Skeletal muscle satellite cell (primary cell): ENCODE data around the gene PSMB1.

Experiments used
- H3K27me3 ChIP-seq: 2 replicates; pipeline ENCODE4 v1.7.0; 2013; ENCODE audit warnings: low read length; ENCODE audit not compliant: control insufficient read depth, insufficient read depth
- H3K36me3 ChIP-seq: 2 replicates; pipeline ENCODE4 v1.7.0; 2013; ENCODE audit warnings: mild to moderate bottlenecking, control low read depth, low read length; ENCODE audit not compliant: insufficient read depth
- H3K4me1 ChIP-seq: 2 replicates; pipeline ENCODE4 v1.7.0; 2013; ENCODE audit warnings: low read length; ENCODE audit not compliant: control insufficient read depth, insufficient read depth
- H3K4me2 ChIP-seq: 2 replicates; pipeline ENCODE4 v1.7.0; 2013; ENCODE audit warnings: mild to moderate bottlenecking, low read length
- H3K4me3 ChIP-seq: 2 replicates; pipeline ENCODE4 v1.7.0; 2013; ENCODE audit warnings: low read length
- H3K9ac ChIP-seq: 2 replicates; pipeline ENCODE4 v1.7.0; 2013; ENCODE audit warnings: mild to moderate bottlenecking, low read depth, low read length, moderate library complexity
- H3K9me3 ChIP-seq: replicated peaks from 2 replicates; pipeline ENCODE4 v1.7.0; 2013; ENCODE audit warnings: mild to moderate bottlenecking, control low read depth, low read length

Gene PSMB1

DNA sequence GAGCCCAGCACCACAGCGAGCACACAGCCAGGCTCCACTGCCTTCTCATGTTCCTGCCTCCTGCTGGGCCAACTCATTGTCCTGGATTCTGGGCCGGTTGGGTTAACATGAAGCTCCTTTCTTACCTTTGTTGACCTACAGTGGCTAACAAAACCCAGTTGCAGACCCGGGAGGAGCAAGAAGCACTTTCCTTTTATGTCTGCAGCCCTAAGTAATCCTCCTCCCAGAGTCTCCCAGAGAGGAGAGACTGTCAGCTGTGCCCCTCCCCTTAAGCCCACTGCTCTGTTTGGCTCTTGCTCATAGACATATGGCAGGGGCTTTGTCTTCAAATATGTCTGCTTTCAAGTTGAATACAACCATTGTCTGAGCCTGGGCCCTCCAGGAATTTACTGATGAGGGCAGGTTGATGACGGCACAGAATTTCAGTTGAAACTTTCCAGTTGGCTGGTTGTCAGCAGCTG is 55.2 kb downstream of the PSMB1 start:
- H3K9ac ChIP-seq, result no peak overlapping the region
- H3K36me3 ChIP-seq, result no peaks in the 10 kb centered on the region
- no peaks in the 10 kb centered on the region for H3K9me3 ChIP-seq
- H3K27me3 ChIP-seq, result no peaks in the 10 kb centered on the region
- no peak overlapping the region for H3K4me2 ChIP-seq
- peaks cover 4% of the 10 kb centered on the region for H3K4me1 ChIP-seq
- no peak overlapping the region for H3K4me3 ChIP-seq

DNA sequence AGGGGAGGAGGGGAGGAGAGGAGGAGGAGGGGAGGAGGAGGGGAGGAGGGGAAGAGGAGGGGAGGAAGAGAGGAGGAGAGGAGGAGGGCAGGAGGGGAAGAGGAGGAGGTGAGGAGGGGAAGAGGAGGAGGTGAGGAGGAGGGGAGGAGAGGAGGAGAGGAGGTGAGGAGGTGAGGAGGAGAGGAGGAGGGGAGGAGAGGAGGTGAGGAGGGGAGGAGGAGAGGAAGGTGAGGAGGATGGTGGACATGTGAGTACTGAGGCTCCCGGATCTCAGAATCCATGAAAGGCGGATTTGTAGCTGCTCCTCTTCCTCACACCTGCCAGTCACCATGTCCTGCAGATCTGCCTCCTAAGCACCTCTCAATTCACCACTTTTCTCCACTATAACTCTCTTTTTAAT is 59.8 kb downstream of the PSMB1 start:
- peaks cover 4% of the 10 kb centered on the region for H3K4me1 ChIP-seq
- H3K4me2 ChIP-seq, result no peak overlapping the region
- no peak overlapping the region for H3K9ac ChIP-seq
- no peaks in the 10 kb centered on the region for H3K27me3 ChIP-seq
- H3K36me3 ChIP-seq, result no peaks in the 10 kb centered on the region
- no peaks in the 10 kb centered on the region for H3K9me3 ChIP-seq
- no peak overlapping the region for H3K4me3 ChIP-seq

DNA sequence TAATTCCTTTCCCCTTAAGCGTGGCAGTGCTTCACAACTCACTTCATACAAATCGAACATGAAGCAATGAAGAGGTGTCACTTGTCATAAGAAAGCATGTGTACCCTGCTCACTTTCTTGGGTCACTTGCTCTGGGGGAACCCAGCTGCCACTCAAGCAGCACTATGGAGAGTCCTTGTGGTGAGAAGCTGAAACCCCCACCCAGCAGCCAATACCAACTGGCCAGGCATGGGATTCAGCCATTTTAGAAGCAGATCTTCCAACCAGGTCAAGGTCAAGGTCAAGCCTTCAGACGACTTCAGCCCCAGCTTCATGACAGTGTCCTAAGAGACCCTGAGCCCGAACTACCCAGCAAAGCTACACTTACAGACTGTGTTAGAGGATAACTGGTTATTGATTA is 62.8 kb downstream of the PSMB1 start:
- Histone ChIP-seq H3K9ac (no peak overlapping the region), H3K9me3 (no peaks in the 10 kb centered on the region), H3K4me1 (no peaks in the 10 kb centered on the region), H3K4me2 (no peak overlapping the region), H3K4me3 (no peak overlapping the region), H3K27me3 (no peaks in the 10 kb centered on the region), H3K36me3 (no peaks in the 10 kb centered on the region)

DNA sequence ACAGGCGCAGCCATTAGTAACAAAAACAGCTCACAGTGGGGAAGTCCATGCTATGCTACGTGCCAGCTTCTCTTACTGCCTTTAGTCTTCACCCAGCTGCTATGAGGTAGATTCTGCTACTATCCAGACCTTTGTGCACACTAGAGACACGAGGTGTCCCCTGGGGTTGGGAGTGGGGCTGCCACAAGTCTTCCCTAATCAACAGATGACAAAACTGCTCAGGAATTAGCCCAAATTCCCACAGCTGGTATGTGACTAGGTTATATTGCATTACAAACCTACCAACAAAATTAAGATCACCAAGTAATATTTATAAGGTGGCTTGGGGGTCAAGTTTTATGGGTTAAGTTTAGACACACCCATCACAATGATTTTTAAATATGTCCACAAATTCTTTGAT is 63.3 kb downstream of the PSMB1 start:
- H3K4me2 ChIP-seq, result no peak overlapping the region
- H3K9me3 ChIP-seq, result no peaks in the 10 kb centered on the region
- no peaks in the 10 kb centered on the region for H3K4me1 ChIP-seq
- H3K4me3 ChIP-seq, result no peak overlapping the region
- H3K9ac ChIP-seq, result no peak overlapping the region
- H3K36me3 ChIP-seq, result no peaks in the 10 kb centered on the region
- H3K27me3 ChIP-seq, result no peaks in the 10 kb centered on the region

DNA sequence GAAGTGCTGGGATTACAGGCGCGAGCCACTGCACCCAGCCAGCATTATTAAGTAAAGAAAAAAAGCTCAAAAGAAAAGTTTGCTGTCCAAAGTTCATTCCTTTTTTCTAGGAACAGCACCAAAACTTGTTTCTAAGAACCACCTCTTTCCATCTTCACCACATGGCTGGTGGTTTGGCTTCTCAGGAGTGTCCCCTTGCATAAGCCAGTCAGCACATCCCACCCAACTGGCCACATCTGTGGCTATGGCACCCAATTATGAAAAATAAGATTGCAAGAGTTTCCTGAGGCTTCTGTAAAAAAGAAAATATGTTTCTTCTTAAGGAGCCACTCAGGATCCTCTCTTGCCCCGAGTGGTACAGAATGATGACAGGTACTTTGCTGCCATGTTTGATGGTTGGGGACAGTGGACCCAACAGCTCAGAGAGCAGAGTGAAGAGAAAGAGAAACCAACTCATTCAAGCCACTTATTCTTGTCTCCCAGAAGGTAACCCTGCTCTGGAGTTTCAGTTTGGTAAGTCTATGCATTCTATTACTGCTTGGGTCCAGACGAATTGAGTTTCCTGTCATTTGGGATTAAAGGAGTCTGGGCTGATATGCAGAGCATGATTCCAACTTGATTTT is 65.3 kb downstream of the PSMB1 start:
- no peaks in the 10 kb centered on the region for H3K36me3 ChIP-seq
- H3K9me3 ChIP-seq, result no peaks in the 10 kb centered on the region
- H3K27me3 ChIP-seq, result no peaks in the 10 kb centered on the region
- H3K4me3 ChIP-seq, result no peak overlapping the region
- H3K9ac ChIP-seq, result no peak overlapping the region
- no peak overlapping the region for H3K4me2 ChIP-seq
- no peaks in the 10 kb centered on the region for H3K4me1 ChIP-seq

DNA sequence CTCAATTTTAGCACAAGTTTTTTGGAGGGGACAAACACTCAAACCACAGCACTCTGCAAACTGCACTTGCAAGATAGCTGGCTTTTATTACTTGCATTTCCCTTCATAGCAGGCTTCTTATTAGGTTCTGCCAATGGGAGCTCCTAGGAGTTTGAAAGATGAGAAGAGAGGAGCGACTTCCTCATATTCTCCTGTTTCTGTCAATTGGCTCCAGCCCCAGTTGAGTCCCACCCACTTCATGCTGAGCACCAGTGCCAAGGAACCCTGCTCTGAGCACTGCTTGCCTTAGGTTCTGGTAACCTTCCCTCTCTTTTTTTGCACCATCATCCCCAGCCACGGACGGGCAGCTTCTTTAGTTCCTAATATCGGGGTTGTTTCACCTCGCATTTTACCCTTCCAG is 67.9 kb downstream of the PSMB1 start:
- Histone ChIP-seq H3K4me3 (no peak overlapping the region), H3K9ac (no peak overlapping the region), H3K27me3 (no peaks in the 10 kb centered on the region), H3K36me3 (no peaks in the 10 kb centered on the region), H3K4me2 (no peak overlapping the region), H3K9me3 (no peaks in the 10 kb centered on the region), H3K4me1 (no peaks in the 10 kb centered on the region)
